H1 (cell line): ENCODE results near the gene LONRF2. TPM values are rescaled to one million over a fixed set of nuclear protein-coding genes. Genes with fewer than 3 reads are reported as not detected.

ENCODE experiments used
- CTCF ChIA-PET: fragments of 300-600 bp; sonication (Branson Sonifier 250); formaldehyde crosslinking; loops from one replicate; lab custom pipeline; 2021; ENCODE audit not compliant: partially characterized antibody; lab: Charles Lee
- POLR2A ChIA-PET: fragments of 300-600 bp; sonication (Branson Sonifier 250); formaldehyde crosslinking; loops from one replicate; lab custom pipeline; 2021; ENCODE audit warnings: inconsistent platforms; ENCODE audit not compliant: partially characterized antibody; lab: Charles Lee
- DNase-seq, 2 experiments: peaks; one replicate each; pipeline versions ENCODE4 v3.0.0 to v3.0.0-alpha.2; 2010 to 2022; ENCODE audit warnings: low spot score in 2 of 2, low read depth in 1 of 2, mixed read lengths in 1 of 2
- FAIRE-seq: peaks from 2 replicates; lab custom pipeline; 2011; peaks lifted over from hg19 to GRCh38; lab: Jason Lieb, UNC
- H2AFZ ChIP-seq: 2 replicates; pipeline ENCODE4 v1.8.1; 2012; ENCODE audit warnings: low read length, inconsistent platforms
- H2AK5ac ChIP-seq: 2 replicates; pipeline ENCODE4 v1.6.1; 2013; ENCODE audit warnings: low read depth, low read length
- H2BK120ac ChIP-seq: replicated peaks from 2 replicates; pipeline ENCODE3; 2013; ENCODE audit warnings: low read depth, low read length, inconsistent platforms
- H2BK12ac ChIP-seq: 2 replicates; pipeline ENCODE4 v1.6.1; 2013; ENCODE audit warnings: low read depth, low read length
- H2BK15ac ChIP-seq: 2 replicates; pipeline ENCODE4 v1.6.1; 2013; ENCODE audit warnings: low read length
- H2BK20ac ChIP-seq: 2 replicates; pipeline ENCODE4 v1.6.1; 2013; ENCODE audit warnings: low read length
- H2BK5ac ChIP-seq: 2 replicates; pipeline ENCODE4 v1.6.1; 2013; ENCODE audit warnings: low read depth, low read length
- H3K14ac ChIP-seq: 2 replicates; pipeline ENCODE4 v1.6.1; 2013; ENCODE audit warnings: inconsistent platforms; ENCODE audit not compliant: insufficient read length
- H3K18ac ChIP-seq: 2 replicates; pipeline ENCODE4 v1.6.1; 2013; ENCODE audit warnings: low read length; ENCODE audit errors: extremely low read depth
- H3K23ac ChIP-seq: 2 replicates; pipeline ENCODE4 v1.6.1; 2013; ENCODE audit warnings: inconsistent platforms; ENCODE audit not compliant: insufficient read length
- H3K23me2 ChIP-seq: 2 replicates; pipeline ENCODE4 v1.6.1; 2013; ENCODE audit warnings: low read depth, low read length
- H3K27ac ChIP-seq: 2 replicates; pipeline ENCODE4 v1.6.1; 2011; ENCODE audit warnings: low read depth, low read length, inconsistent platforms
- H3K27me3 ChIP-seq, 4 experiments: replicated peaks in 1 of 4; 1 replicate in 1 of 4; 2 replicates in 3 of 4; pipeline versions ENCODE4 v1.6.1 to v1.8.1; 2011 to 2013; ENCODE audit warnings: low read length in 3 of 4, mild to moderate bottlenecking in 3 of 4, inconsistent platforms in 2 of 4, mixed read lengths in 2 of 4, moderate library complexity in 1 of 4; ENCODE audit not compliant: control insufficient read depth in 3 of 4, insufficient read depth in 3 of 4; ENCODE audit errors: extremely low read depth in 1 of 4
- H3K36me3 ChIP-seq, 4 experiments: 2 replicates each; pipeline versions ENCODE4 v1.6.1 to v1.8.1; 2011 to 2013; ENCODE audit warnings: mild to moderate bottlenecking in 4 of 4, low read length in 3 of 4, moderate library complexity in 2 of 4, control low read depth in 1 of 4, inconsistent platforms in 1 of 4; ENCODE audit not compliant: insufficient read depth in 4 of 4, control insufficient read depth in 2 of 4
- H3K4ac ChIP-seq: replicated peaks from 2 replicates; pipeline ENCODE3; 2013; ENCODE audit warnings: low read length, low read depth, mixed read lengths, inconsistent platforms; ENCODE audit not compliant: insufficient read length
- H3K4me1 ChIP-seq, 4 experiments: replicated peaks in 1 of 4; 1 replicate in 1 of 4; 2 replicates in 3 of 4; pipeline versions ENCODE4 v1.6.1 to v1.8.1; 2011 to 2013; ENCODE audit warnings: low read length in 3 of 4, inconsistent platforms in 2 of 4, mixed read lengths in 1 of 4; ENCODE audit not compliant: insufficient read depth in 4 of 4, control insufficient read depth in 3 of 4
- H3K4me2 ChIP-seq, 2 experiments: 2 replicates each; pipeline versions ENCODE4 v1.6.1 to v1.8.1; 2011 to 2013; ENCODE audit warnings: low read depth in 2 of 2, low read length in 2 of 2, control low read depth in 1 of 2, inconsistent platforms in 1 of 2, mild to moderate bottlenecking in 1 of 2; ENCODE audit not compliant: insufficient read depth in 1 of 2
- H3K4me3 ChIP-seq, 4 experiments: fragments of 200-600, 300-600 bp in 1 of 4; sonication (generic), shearing (Covaris generic), sonication (Bioruptor Twin) in 1 of 4; 2 replicates each; pipeline versions ENCODE4 v1.5.1 to v1.8.1; 2011 to 2016; ENCODE audit warnings: low read length in 4 of 4, low read depth in 3 of 4, control low read depth in 2 of 4, inconsistent platforms in 2 of 4, mild to moderate bottlenecking in 2 of 4, mixed read lengths in 1 of 4, moderate library complexity in 1 of 4; ENCODE audit not compliant: insufficient read depth in 2 of 4; ENCODE audit errors: extremely low read depth in 1 of 4
- H3K56ac ChIP-seq: replicated peaks from 2 replicates; pipeline ENCODE3; 2013; ENCODE audit warnings: low read depth, mild to moderate bottlenecking, mixed read lengths, low read length, inconsistent platforms; ENCODE audit not compliant: insufficient read length
- H3K79me1 ChIP-seq: 2 replicates; pipeline ENCODE4 v1.6.1; 2013; ENCODE audit warnings: low read depth, low read length, control low read depth
- H3K79me2 ChIP-seq, 2 experiments: 2 replicates each; pipeline versions ENCODE4 v1.6.1 to v1.8.1; 2012 to 2013; ENCODE audit warnings: low read length in 2 of 2, mild to moderate bottlenecking in 2 of 2, inconsistent platforms in 1 of 2; ENCODE audit not compliant: insufficient read depth in 2 of 2, control insufficient read depth in 1 of 2
- H3K9ac ChIP-seq, 4 experiments: replicated peaks in 1 of 4; 1 replicate in 1 of 4; 2 replicates in 3 of 4; pipeline versions ENCODE4 v1.6.1 to v1.8.1; 2011 to 2013; ENCODE audit warnings: low read depth in 3 of 4, low read length in 3 of 4, control low read depth in 2 of 4, mild to moderate bottlenecking in 2 of 4, moderate library complexity in 2 of 4, inconsistent platforms in 1 of 4; ENCODE audit errors: extremely low read depth in 1 of 4
- H3K9me3 ChIP-seq, 2 experiments: 2 replicates each; pipeline versions ENCODE4 v1.6.1 to v1.8.1; 2012 to 2013; ENCODE audit warnings: mild to moderate bottlenecking in 2 of 2, moderate library complexity in 2 of 2, control low read depth in 1 of 2, inconsistent platforms in 1 of 2, low read depth in 1 of 2, low read length in 1 of 2, mixed read lengths in 1 of 2; ENCODE audit not compliant: insufficient read depth in 2 of 2
- H4K20me1 ChIP-seq, 2 experiments: replicated peaks in 1 of 2; 2 replicates each; pipeline versions ENCODE3 to v1.8.1; 2011 to 2013; ENCODE audit warnings: inconsistent platforms in 2 of 2, low read length in 2 of 2, mild to moderate bottlenecking in 1 of 2; ENCODE audit not compliant: insufficient read depth in 2 of 2, control insufficient read depth in 1 of 2
- H4K5ac ChIP-seq: 2 replicates; pipeline ENCODE4 v1.6.1; 2013; ENCODE audit warnings: low read length, low read depth, mixed read lengths, inconsistent platforms; ENCODE audit not compliant: insufficient read length
- H4K8ac ChIP-seq: 2 replicates; pipeline ENCODE4 v1.8.0; 2013; ENCODE audit warnings: mild to moderate bottlenecking, moderate library complexity, low read length, inconsistent platforms; ENCODE audit not compliant: insufficient read depth; ENCODE audit errors: extremely low read depth
- H4K91ac ChIP-seq: replicated peaks from 2 replicates; pipeline ENCODE3; 2013; ENCODE audit warnings: low read length, mixed read lengths, inconsistent platforms; ENCODE audit not compliant: insufficient read length
- SIN3A ChIP-seq, 2 experiments: IDR thresholded peaks in 1 of 2; conservative IDR thresholded peaks in 1 of 2; 2 replicates each; pipeline ENCODE4 v1.6.1; 2011 to 2012; ENCODE audit warnings: low read length in 2 of 2, improper control_type of control experiment in 1 of 2, low read depth in 1 of 2, mild to moderate bottlenecking in 1 of 2
- TCF12 ChIP-seq: IDR thresholded peaks from 2 replicates; pipeline ENCODE4 v1.6.1; 2011; ENCODE audit warnings: low read depth, mild to moderate bottlenecking, low read length
- WGBS, 2 experiments: shearing (Covaris generic) in 1 of 2; methylation state at CpG; one replicate each; pipeline versions ENCODE4 v1.1.6 to v1.1.7; 2013 to 2015; ENCODE audit warnings: low lambda C conversion rate in 2 of 2, mixed read lengths in 2 of 2, inconsistent platforms in 1 of 2, low coverage in 1 of 2, missing lambda C conversion rate in 1 of 2; ENCODE audit not compliant: insufficient replicate concordance in 2 of 2, insufficient coverage in 1 of 2, insufficient read length in 1 of 2; ENCODE audit errors: extremely low coverage in 1 of 2, missing lambda C conversion rate in 1 of 2; 5-methylcytosine and 5-hydroxymethylcytosine counted together
- polyA plus RNA-seq, 7 experiments: library from polyadenylated mRNA; depleted of rRNA in 3 of 7; stranded (reverse) in 5 of 7; unstranded in 2 of 7; fragments of >200 nt in 5 of 7; fragments of 200-250 nt in 2 of 7; gene quantifications; 1 replicate in 5 of 7; 2 replicates in 1 of 7; 4 replicates in 1 of 7; pipeline versions ENCODE4 v1.2.1 to v1.2.3, GENCODE V29; 2011 to 2013; ENCODE audit warnings: missing spikeins in 2 of 7, mixed read lengths in 2 of 7
- total RNA-seq: library from RNA; stranded (reverse); fragmentation: NEBNext Ultra II Directional; extraction: Animal tissue kit (Norgen Biotek cat#: 25700); gene quantifications from 2 replicates; pipeline ENCODE4 v1.2.1, GENCODE V29; 2021

LONRF2 gene
- total and polyA plus RNA-seq, 2 of the 8 experiments (the other 6 are each of a cell fraction or from before 2014, with no cell fraction given) = 0.24 to 0.74 TPM

- Histone ChIP-seq H3K14ac (no peak overlapping the region), H3K27ac (no peak overlapping the region), H2AFZ (no peak overlapping the region), H3K4me1 (peaks cover 0 to under 1% (median 0%) of the 10 kb centered on the region in 4 experiments; a peak in 1 of 7 replicates), H3K27me3 (no peaks in the 10 kb centered on the region; a peak in 1 of 7 replicates), H3K9me3 (no peaks in the 10 kb centered on the region), H3K79me1 (no peaks in the 10 kb centered on the region), H2BK15ac (no peak overlapping the region), H2BK120ac (no peak overlapping the region), H2BK20ac (peak overlapping the region; percentile 61; the same call in 1 of the 2 replicates), H4K20me1 (peaks cover 0 to 3% of the 10 kb centered on the region in 2 experiments), H3K18ac (no peak overlapping the region), H3K79me2 (no peaks in the 10 kb centered on the region), H3K23ac (no peak overlapping the region), H2AK5ac (no peak overlapping the region), H3K9ac (no peak overlapping the region), H3K4me3 (no peak overlapping the region), H3K56ac (no peak overlapping the region), H4K91ac (no peak overlapping the region), H3K4me2 (no peak overlapping the region; a peak in 1 of 4 replicates), H3K23me2 (peaks cover 3% of the 10 kb centered on the region; the same call in 1 of the 2 replicates), H3K4ac (no peak overlapping the region), H2BK12ac (no peak overlapping the region; the same call in 1 of the 2 replicates), H4K8ac (no peak overlapping the region), H3K36me3 (no peaks in the 10 kb centered on the region), H2BK5ac (no peak overlapping the region), H4K5ac (no peak overlapping the region)
- DNase-seq (no peak), FAIRE-seq (no peak)
- 0 out of 2 replicates have a peak, but pooled peaks have one; percentile 64 for TF ChIP-seq TCF12
- no peak for TF ChIP-seq SIN3A (conservative IDR thresholded peaks at IDR 0.05 in 1 of 2, IDR thresholded peaks at IDR 0.05 in 1 of 2; ENCODE audit: low read depth in 1 of 2, low read length in 2 of 2)
- ChIA-PET CTCF (interaction anchor here (0.7 to 11.8 kb wide), 21 partner anchors 11 to 689 kb away, joined by 3 to 178 read pairs (median 4); no protein-coding TSS in a partner anchor), POLR2A (no interaction called here)
- 79% methylated on average over 14 of the region's 14 CpGs; no CpG with 5 or more reads in 1 of the 2 experiments for WGBS, 2 experiments
Measured at GRCh38 chr2:100247256-100248043, 74.9 kb downstream of the LONRF2 start.
